NCI-H460 (cell line): ENCODE results near the gene CHTF18. TPM values are rescaled to one million over a fixed set of nuclear protein-coding genes. Genes with fewer than 3 reads are reported as not detected.
"Not testable (repeated sequence)": the region's sequence is repeated elsewhere in the genome, so short reads cannot be mapped to it uniquely, and the experiment has no call there.

ENCODE experiments used
- DNase-seq: peaks from one replicate; pipeline ENCODE4 v3.0.0-alpha.2; 2016; ENCODE audit warnings: low read depth; ENCODE audit errors: extremely low read depth
- total RNA-seq: library from RNA; depleted of rRNA; stranded (reverse); fragments of >200 nt; shearing (Covaris generic); gene quantifications from 2 replicates; pipeline ENCODE4 v1.2.3, GENCODE V29; 2014

CHTF18 gene
- total RNA-seq, 1 experiment from 2014 or later: 12.1 TPM

GRCh38 chr16:802914-803753 is 14.7 kb downstream of the CHTF18 start:
- DNase-seq: no peak

- no peak for DNase-seq
These were observed 15.3 kb downstream of the CHTF18 start for GRCh38 chr16:803754-804080.

GRCh38 chr16:804193-805048 is 16.0 kb downstream of the CHTF18 start:
- DNase-seq: no peak

GRCh38 chr16:805474-805873 is 17.1 kb downstream of the CHTF18 start:
- DNase-seq: no peak

- DNase-seq: peak; percentile 92
These were observed 19.1 kb downstream of the CHTF18 start for GRCh38 chr16:807347-808084.

GRCh38 chr16:808085-808386 is 19.6 kb downstream of the CHTF18 start:
- DNase-seq: no peak

GRCh38 chr16:813204-813915 is 24.9 kb downstream of the CHTF18 start:
- peak; percentile 24 for DNase-seq

- no peak for DNase-seq
These were observed 25.5 kb downstream of the CHTF18 start for GRCh38 chr16:813916-814412.

- DNase-seq: no peak
These were observed 26.6 kb downstream of the CHTF18 start for GRCh38 chr16:814974-815373.

GRCh38 chr16:815861-816260 is 27.4 kb downstream of the CHTF18 start:
- no peak for DNase-seq

- no peak for DNase-seq
These were observed 28.8 kb downstream of the CHTF18 start for GRCh38 chr16:817001-817906.

GRCh38 chr16:818132-818531 is 29.7 kb downstream of the CHTF18 start:
- no peak for DNase-seq

- DNase-seq: no peak
These were observed 30.2 kb downstream of the CHTF18 start for GRCh38 chr16:818592-818991.

- no peak for DNase-seq
These were observed 31.1 kb downstream of the CHTF18 start for GRCh38 chr16:819336-820043.

GRCh38 chr16:820044-820408 is 31.6 kb downstream of the CHTF18 start:
- DNase-seq: not testable (repeated sequence)

- DNase-seq: no peak
These were observed 32.3 kb downstream of the CHTF18 start for GRCh38 chr16:820748-821147.

- DNase-seq: no peak
These were observed 33.3 kb downstream of the CHTF18 start for GRCh38 chr16:821751-822150.

GRCh38 chr16:822174-822908 is 33.9 kb downstream of the CHTF18 start:
- DNase-seq: no peak
